Esophagus squamous epithelium (tissue), 4 donors: ENCODE data around the gene TMEM235.

Source experiments
- POLR2A ChIP-seq, 4 donors: fragments of 450-650 bp; IDR thresholded peaks; one replicate each; pipeline ENCODE4 v1.6.1; 2017; ENCODE audit warnings: antibody characterized with exemption in 4 of 4, mild to moderate bottlenecking in 4 of 4, moderate library complexity in 3 of 4
- TF ChIP-seq, protein P1 (sequence below), 6 experiments: fragments of 450-650 bp in 4 of 6; fragments of 200-600 bp in 2 of 6; sonication (generic) in 2 of 6; IDR thresholded peaks; one replicate each; pipeline ENCODE4 v1.5.1; 2016 to 2019; ENCODE audit warnings: antibody characterized with exemption in 6 of 6, mild to moderate bottlenecking in 4 of 6, moderate library complexity in 4 of 6

DNA sequence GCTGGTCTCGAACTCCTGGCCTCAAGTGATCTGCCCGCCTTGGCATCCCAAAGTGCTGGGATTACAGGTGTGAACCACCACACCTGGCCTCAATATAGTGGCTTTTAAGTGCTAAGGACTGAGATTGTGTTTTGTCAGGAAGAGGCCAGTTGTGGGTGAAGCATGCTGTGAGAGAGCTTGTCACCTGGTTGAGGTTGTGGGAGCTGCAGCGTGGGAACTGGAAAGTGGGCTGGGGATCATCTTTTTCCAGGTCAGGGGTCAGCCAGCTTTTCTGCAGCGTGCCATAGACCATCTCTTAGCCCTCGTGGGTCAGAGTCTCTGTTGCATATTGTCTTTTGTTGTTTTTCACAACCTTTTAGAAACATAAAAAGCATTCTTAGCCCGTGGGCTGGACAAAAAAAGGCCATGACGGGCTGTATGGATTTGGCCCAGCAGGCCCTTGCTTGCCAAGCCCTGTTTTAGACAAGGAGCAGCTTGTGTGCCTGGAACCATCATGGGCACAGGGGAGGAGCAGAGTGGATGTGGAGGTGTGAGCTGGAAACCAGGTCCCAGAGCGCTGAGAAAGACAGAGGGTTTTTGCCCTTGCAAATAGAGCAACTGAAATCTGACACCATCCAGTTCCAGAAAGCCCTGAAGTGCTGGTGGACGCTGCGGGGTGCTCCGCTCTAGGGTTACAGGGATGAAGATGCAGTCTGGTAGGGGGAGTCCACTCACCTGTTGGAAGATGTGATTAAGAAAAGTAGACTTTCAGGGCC is 11.9 kb upstream of the TMEM235 start:
- TF ChIP-seq POLR2A (IDR thresholded peaks at IDR 0.05) = no peak
- TF ChIP-seq, protein P1, sequence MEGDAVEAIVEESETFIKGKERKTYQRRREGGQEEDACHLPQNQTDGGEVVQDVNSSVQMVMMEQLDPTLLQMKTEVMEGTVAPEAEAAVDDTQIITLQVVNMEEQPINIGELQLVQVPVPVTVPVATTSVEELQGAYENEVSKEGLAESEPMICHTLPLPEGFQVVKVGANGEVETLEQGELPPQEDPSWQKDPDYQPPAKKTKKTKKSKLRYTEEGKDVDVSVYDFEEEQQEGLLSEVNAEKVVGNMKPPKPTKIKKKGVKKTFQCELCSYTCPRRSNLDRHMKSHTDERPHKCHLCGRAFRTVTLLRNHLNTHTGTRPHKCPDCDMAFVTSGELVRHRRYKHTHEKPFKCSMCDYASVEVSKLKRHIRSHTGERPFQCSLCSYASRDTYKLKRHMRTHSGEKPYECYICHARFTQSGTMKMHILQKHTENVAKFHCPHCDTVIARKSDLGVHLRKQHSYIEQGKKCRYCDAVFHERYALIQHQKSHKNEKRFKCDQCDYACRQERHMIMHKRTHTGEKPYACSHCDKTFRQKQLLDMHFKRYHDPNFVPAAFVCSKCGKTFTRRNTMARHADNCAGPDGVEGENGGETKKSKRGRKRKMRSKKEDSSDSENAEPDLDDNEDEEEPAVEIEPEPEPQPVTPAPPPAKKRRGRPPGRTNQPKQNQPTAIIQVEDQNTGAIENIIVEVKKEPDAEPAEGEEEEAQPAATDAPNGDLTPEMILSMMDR (IDR thresholded peaks at IDR 0.05) = no peak
